ENCODE measurements around the gene CAMKMT.

- TF ChIP-seq CTCF (conservative IDR thresholded peaks at IDR 0.05; ENCODE audit: low read depth, low read length) (no peak), EZH2 (IDR thresholded peaks at IDR 0.05; ENCODE audit: low read length, unreplicated experiment) (no peak)
These were observed 83.1 kb downstream of the CAMKMT start for GRCh38 chr2:44444881-44445280.

All from PC-3 (cell line).